ENCODE data around the gene PKN3.

PKN3 gene

DNA sequence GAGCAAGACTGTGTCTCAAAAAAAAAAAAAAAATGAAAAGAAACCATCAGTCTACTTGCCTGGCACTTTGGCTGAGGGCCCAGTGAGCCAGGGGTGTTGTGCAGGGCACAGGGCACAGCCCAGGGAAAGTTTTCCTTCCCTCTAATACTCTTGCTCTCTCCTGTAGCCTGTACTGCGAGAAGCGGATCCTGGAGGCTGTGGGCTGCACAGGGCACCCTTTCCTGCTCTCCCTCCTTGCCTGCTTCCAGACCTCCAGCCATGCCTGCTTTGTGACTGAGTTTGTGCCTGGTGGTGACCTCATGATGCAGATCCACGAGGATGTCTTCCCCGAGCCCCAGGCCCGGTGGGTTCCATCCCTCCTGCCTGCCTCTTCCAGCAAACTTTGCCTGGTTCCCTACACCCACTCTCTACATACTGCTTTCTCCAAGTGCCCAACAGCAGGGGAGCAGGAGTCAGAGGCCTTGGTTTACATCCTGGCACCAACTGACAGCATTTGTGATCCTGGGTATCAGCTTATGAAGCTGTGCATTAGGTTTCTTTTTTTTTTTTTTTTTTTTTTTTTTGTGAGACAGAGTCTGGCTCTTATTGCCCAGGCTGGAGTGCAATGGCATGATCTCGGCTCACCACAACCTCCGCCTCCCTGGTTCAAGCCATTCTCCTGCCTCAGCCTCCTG is 14.4 kb downstream of the PKN3 start:
- peak; percentile 25 for DNase-seq (ENCODE audit: low spot score)

DNA sequence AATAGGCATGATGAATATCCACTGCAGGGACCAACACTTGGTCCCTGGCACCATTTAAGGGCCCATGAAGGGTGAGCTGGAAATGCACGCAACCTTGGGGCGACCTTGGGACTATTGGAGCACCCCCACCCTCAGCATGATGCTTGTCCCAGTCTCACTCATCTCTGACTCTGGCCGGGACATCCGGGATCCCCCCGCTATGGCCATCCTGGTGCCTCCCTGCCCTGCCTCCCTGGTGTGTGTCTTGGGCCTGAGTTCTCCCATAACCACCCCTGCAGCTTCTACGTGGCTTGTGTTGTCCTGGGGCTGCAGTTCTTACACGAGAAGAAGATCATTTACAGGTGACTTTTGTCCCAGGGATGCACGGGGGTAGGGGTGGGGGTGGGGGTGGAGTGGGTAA is 15.7 kb downstream of the PKN3 start:
- no peak for DNase-seq (ENCODE audit: low spot score)

DNA sequence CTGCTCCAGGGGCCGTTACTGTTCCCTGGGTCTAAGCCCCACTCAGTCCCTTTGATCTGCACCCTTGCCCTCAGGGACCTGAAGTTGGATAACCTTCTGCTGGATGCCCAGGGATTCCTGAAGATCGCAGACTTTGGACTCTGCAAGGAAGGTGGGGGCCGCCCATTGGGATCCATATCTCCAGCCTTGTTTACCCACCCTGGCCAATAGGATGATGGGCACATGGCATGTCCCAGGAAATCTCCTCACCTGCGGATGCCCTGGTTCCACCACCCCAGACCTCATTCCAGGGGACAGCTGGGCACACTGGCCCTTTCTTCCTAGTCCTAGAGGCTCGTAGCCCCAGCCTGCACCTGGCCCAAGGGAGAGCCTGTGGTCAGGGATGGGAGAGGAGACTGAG is 16.2 kb downstream of the PKN3 start:
- DNase-seq (ENCODE audit: low spot score): no peak

DNA sequence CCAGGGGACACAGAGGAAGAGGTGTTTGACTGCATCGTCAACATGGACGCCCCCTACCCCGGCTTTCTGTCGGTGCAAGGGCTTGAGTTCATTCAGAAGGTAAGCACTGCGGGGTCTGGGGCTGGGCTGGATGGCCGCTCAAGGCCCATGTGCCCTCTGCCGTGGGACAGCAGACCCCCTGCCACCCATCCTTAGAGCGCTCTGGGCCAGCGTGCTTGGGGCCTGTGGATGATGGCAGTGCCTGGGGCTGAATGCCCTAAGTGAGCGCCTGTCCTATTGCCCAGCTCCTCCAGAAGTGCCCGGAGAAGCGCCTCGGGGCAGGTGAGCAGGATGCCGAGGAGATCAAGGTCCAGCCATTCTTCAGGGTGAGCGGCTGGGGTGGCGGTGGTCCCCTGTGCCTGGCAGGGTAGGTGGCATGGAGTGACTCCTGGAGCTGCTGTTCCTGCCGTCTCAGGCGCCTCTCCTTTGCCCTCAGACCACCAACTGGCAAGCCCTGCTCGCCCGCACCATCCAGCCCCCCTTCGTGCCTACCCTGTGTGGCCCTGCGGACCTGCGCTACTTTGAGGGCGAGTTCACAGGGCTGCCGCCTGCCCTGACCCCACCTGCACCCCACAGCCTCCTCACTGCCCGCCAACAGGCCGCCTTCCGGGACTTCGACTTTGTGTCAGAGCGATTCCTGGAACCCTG is 17.8 kb downstream of the PKN3 start:
- DNase-seq (ENCODE audit: low spot score): no peak

DNA sequence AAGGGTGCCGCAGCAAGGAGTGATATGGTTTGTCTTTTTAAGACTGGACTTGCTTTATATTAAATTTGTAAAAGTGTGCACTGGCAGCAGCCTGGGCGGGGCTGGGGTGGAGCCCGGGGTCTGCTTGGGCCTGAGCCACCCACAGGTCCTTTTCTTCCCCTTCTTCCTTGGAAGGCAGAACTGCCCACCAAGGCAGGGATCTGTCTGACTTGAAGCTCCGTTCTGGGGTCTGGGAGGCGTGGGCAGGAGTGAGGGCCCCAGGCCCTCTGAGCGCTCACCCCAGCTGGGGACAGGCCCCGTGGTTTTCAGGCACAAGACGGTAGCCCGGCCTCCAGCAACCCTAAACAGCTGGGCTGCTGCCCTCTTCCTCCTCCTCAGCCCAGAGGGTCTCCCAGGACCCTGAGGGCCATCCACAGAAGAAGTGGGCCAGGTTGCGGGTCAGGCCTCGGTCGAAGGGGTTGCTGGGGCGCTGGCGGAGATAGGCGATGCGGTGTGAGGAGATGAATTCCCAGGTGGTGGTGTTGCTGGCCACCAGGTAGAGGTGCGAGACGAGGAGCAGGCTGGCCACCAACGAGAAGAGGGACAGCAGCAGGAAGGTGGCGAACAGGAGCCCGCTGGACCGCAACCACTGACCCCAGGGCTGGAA is 18.7 kb downstream of the PKN3 start:
- no peak for DNase-seq (ENCODE audit: low spot score)

DNA sequence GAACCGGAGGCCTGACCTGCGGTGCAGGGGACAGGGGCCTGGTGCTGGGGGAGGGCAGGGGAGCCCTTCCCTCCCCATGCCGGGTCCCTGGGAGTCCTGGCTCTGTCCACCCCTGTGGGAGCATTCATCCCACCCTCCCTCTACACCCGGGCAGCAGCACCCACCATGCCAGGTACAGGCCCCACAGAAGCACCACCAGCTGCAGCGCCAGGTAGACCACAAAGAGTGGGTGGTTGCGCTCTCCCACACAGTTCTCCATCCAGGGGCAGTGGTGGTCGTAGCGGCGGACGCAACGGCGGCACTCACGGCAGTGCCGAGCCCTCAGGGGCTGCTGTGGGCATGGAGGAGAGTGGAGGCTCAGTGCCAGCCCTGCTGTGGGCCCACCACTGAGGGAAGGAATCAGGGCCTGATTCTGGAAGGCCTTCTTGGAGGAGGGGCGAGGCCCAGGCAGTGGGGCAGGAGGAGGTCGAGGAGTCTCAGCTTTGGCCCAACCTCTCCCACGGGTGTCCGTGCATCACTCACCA is 19.2 kb downstream of the PKN3 start:
- no peak for DNase-seq (ENCODE audit: low spot score)

DNA sequence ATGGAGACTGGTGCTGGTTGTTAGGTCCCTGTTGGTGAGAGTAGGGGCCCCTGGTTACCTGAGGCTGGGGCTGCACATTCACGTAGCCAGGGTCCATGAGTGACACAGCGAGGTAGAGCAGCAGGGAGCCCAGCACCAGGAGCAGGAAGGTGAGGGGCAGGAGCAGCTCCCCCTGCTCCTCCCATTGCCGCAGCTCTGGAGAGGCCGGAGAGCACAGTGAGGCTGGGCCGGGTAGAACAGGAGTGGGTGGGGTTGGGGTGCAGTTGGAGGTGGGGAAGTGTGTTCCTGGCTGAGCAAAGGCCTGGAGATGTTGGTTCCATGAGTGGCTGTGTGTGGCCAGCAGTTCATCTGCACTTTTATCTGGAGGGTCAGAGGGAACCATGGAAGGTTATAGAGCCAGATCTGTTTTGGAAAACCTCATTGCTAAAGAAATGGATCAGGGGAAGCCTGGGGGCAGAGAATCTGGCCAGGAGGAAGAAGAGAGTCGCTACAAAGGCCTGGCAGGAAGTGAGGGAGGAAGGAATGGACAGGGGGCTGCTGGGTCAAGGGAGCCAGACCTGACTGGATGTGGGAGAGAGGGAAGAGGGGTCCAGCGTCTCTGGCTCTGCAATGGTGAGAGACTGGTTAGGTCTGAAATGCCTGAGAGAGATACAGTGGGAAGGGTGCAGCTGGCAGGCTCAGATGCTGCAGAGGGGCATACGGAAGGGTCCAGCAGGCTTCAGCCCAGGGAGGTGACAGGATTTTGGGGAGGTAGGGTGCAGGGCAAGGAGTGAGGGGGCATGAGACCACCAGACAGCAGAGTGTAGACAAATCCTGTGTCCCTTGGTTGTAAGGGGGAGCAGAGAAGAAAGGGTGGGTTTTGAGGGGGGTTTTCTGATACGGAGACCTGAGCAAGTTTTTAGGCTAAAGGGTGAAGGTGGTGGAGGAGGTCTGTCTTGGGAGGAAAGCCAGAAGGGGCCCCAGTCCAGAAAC is 20.4 kb downstream of the PKN3 start:
- no peak for DNase-seq (ENCODE audit: low spot score)

DNA sequence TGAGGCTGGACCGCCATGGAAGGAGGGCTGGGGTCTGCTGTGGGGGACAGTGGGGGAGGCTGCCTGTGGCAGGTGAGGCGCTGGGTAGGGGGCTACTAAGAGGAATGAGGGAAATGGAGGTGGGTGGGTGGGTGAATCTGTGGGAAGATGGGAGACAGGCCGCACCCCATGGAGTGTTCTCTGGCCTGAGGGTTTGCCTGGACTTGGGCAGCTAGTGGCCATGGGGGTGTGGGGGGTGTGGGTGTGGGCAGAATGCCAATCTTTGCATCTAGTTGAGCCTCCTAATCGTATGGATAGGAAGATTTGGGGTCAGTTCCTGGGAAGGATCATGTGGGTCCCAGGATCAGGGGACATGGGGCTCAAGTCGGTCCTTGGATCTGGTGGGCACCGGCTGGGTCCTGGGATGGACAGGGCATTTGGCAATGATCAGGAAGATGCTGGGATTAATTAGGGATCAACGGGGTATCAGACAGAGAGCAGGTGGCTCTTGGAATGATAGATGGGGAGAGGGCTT is 21.1 kb downstream of the PKN3 start:
- DNase-seq (ENCODE audit: low spot score): no peak

DNA sequence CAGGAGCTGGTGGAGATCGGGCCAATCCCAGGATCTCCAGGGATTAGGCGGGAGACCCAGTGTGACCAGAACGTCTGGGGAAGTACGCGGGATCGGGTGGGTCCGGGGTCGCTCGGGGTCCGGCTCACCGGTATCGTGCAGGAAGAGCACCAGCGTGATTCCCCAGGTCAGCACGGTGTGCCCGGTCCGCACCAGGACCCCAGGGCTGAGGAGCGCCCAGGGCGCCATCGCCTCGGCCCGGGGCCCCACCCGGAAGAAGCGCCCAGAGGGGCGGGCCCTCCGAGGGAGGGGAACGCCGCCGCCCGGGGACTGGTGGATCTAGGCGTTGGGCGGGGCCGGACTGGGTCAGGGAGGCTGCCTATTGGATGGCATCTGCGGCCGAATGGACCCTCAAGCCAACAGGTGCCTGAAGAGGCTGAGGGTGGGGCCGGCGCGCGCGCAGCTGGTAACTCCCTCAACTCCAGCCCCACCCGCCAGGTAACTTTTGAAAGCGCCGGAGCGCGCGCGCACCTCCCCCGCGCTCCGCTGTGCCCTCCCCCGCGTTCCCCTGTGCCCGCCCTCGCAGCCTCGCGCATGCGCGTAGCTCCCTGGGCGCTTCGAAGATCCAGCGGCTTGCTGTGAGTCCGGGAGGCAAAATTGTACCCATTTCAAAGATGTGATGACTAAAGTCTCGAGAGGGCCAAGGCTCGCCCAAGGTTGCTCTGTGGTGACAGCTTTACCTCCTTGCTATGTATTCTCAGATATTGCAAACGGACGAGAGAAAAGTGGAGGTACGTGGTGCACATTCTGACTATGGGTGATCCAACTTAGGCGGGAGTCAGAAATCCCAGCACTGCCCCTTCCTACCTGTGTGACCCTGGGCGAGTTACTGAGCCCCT is 21.8 kb downstream of the PKN3 start, which contains the start of gene ZDHHC12:
Gene ZDHHC12 (minus strand): TSS at position 262 of the 878 bp plus-strand sequence. CDS start 34 bp downstream, at position 228.
- DNase-seq (ENCODE audit: low spot score): peak; percentile 97

DNA sequence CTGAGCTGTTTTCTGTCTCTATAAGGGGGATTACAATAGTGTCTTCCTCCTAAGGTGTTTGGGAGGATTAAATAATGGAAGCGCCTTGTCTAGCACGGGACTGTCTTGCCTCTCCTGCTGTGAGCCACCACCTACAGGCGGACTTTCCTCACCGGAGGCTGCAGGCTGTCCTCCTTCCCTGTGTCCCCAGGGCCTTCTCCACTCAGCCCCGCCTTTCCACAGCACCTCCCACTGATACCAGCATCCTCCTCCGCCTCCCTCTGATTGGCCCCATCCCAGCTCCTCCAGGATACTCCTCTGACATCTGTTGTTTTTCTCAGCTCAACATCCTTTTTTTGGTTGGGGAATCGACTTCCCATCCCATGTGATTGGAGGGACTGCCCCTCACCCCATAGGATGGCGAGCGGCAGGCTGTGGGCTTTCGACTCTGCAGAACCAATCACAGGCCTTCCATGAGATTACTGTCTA is 22.5 kb downstream of the PKN3 start:
- peak; percentile 87 for DNase-seq (ENCODE audit: low spot score)

DNA sequence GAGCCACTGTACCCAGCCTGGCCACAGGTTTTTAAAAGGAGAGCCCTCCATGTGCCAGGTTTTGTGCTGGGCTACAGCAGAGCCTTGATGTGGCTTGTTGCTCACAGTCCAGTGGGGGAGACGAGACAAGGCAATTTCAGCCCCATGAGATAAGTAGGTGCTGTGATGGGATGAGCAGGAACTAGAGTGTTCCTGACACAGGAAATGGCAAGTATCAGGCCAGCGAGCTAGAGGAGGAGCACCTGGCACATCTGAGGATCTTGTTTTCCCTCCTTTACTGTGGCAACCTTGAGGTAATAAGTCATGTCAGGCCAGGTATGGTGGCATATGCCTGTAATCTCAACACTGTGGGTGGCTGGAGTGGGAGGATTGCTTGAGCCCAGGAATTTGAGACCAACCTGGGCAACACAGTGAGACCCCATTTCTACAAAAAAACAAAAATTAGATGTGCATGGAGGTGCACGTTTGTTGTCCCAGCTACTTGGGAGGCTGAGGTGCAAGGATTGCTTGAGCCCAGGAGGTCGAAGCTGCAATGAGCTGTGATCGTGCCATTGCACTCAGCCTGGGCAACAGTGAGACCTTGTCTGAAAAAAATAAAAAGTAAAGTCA is 25.4 kb downstream of the PKN3 start:
- DNase-seq (ENCODE audit: low spot score): no peak

DNA sequence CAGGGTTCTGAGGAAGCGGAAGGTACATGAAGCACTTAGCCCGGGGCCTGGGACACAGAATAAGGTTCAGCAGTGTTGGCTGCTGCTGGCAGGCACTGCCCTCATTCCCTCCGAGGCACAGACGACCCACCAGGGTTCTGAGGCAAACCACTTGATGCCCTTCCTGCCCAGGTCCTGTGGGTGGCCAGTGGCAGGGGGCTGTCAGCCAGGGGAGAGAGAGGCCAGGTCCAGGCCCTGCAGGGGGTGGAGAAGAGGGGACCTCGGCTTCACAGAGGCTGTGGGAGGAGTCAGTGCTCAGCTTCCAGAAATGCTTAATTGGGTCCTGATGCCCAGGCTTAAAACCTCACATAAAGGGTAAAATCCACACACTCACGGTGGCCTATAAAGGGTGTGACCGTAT is 26.0 kb downstream of the PKN3 start:
- no peak for DNase-seq (ENCODE audit: low spot score)

DNA sequence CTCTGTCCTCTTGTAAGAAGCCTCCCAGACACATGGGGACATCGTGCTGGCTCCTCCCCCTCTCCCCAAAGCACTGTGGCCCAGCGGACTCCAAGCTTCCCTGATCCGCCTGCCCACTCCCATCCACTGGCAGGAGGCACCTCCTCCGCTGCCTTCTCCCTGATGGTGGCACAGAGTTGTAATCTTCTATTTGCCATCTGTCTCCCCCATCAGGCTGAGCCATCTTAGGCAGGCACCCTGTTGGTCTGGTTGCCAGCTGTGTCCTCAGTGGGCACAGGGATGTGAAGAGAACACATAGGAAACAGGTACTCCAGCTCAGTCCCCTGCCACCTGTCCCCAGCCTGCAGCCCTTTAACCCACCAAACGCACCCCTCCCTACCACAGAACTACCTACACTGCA is 27.0 kb downstream of the PKN3 start:
- DNase-seq (ENCODE audit: low spot score): peak; percentile 67

DNA sequence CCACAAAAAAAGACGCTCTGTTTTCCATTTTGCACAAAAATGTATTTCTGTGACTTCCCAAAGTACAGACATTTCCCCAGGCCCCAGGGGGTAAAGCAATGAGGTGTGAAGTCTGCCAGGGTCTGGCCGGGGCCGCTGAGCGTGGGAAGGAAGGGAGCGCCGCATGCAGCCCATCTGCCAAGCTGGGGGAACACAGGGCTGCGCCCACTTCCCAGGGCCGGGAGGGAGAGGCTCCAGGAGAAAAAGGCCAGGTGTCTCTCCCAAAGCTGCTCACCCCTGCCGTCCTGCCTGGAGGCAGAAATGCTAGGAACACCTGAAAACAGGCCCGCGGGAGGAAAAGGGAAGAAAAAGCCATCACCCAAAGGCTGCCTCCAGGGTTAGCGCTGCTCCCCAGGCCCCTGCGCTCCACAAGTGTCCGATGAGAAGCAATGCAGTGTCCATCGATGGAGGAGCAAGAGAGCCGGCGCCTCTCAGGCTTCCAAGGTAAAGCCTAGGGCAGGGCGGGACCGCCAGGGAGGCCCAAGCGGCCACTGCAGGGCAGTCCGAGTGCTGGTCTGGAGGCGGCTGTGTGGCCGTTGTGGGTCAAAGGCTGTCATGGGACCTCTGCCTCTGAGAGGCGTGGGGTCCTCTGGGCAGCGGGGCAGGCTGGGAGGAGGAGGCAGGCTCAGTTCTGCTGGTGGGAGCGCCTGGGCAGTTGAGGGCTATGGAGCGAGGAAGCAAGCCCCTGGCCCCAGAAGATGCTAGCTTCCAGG is 27.6 kb downstream of the PKN3 start:
- DNase-seq (ENCODE audit: low spot score): no peak

DNA sequence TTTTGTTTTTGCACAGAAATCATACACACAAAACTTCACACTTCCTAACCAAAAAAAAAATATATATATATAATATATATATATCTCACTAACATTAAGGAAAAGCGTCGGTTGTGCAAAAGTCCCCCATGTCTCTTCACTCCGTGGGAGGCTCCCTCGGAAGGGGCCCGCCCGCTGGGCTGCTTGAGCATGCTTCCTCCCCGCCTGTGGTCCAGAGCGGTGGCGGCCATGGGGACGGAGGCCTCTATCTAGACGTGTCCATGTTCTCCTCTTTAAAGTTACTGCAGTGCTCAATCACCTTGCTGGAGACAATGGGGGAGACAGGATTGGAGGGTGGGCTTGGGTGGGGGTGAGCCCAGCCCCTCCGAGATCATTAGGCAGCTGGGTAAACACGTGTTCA is 28.8 kb downstream of the PKN3 start:
- DNase-seq (ENCODE audit: low spot score): no peak

DNA sequence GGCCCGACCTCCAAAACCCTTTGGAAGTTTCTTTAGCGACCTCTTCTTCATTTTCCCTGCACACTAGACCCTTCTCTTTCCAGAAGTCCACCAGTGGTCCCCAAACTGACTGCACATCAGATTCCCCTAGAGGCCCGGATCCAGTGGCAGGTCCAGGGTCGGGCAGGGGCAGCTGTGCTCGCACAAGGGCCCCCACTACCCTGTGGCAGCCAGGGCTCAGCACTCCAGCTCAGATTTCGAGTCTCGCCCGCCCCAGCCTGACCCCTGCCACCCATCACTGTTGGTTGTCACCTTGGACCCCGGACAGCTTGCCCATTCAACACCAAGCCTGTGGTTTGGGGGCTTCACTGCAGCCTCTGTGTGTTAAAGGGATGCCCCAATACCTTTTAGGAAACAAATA is 29.4 kb downstream of the PKN3 start:
- no peak for DNase-seq (ENCODE audit: low spot score)

DNA sequence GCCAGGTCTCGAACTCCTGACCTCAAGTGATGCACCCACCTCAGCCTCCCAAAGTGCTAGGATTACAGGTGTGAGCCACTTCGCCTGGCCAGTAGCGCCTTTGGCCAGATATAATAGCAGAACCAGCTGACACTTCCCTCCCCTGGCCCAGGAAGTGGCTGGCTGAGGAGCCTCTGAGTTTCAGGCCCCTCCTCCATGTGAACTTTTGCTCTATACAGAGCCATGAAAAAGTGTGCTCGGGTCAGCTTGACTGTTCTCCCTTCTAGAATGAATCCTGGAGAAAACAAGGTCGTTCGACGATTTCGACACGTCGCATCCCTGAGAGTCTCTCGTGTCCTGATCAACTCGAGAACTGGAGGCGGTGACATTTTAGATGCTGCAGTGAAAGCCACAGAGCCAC is 30.3 kb downstream of the PKN3 start:
- no peak for DNase-seq (ENCODE audit: low spot score)

DNA sequence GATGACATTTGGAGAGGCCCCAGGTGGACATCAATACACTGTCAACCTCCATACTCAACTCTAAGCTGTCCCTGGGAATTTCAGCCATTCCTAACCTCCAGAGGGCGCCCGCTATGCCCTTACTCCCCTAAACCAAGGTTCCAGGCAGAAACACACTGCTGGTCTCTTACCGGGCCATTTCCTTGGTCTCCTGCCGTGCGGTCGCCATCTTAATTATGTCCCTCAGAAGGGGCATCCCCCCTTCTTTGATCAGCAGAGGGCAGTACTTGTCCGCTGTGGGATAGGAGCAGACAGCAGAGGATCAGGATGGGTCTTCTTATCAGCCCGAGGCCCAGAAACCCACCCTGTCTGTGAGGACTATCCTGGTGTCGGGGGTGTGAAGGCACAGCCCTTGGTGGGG is 31.0 kb downstream of the PKN3 start:
- DNase-seq (ENCODE audit: low spot score): peak; percentile 83

DNA sequence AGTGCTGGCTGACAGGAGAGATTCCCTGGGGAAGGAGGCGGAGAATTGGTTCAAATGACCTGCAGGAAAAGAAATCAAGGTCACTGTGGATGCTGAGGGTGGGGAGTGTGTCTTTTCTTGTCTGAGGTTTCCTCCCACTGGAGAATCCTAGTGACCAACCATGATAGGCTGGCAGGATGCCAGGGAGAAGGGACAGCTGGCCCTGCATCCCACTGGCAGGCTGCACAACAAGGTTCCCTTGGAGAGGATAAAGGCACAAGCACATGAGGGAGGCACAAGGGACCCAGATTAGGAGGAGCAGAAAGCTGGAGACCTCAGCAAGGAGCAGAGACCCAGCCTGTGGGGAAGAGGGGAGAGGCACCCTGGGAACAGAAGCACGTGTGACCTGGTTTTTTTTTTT is 33.1 kb downstream of the PKN3 start:
- no peak for DNase-seq (ENCODE audit: low spot score)
